NK-92 treated with Interleukin-12 subunit alpha and Interleukin-12 subunit beta, amount 100 ng/mL, for 24 hours (cell line): Measurements from ENCODE around the gene SH3GL1.

Experiments used
- DNase-seq: peaks from one replicate; lab custom pipeline; 2025; lab: John Stamatoyannopoulos, UW

The SH3GL1 gene

DNA sequence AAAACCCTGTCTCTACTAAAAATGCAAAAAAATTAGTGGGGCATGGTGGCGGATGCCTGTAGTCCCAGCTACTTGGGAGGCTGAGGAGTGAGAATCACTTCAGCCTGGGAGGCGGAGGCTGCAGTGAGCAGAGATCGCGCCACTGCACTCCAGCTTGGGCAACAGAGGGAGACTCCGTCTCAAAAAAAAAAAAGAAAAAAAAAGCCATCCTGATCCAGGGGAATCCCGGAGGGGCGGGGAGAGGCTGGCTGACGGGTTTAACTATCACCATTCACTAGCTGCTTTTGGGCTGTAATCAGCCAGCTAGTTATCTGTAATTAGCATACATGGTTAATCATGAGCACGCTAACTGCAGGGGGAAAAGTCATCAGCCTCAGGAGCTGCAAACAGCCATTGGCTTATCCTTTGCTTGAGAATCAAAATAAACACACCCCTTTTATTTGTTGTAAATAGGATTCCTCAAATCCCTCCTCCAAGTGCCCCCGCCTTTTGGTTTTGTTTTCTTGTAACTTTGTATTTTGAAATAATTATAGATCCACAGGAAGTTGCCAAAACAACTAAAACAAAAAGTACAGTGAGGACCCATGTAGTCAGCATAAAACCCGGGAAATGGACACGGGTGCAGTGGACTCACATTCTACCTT, 86.4 kb downstream of the SH3GL1 start:
- DNase-seq = no peak
